ENCODE results near the gene RAB11FIP3. TPM values are rescaled to one million over a fixed set of nuclear protein-coding genes. Genes with fewer than 3 reads are reported as not detected.

RAB11FIP3 gene
- total RNA-seq, 1 donor from 2014 or later, result 5.2 TPM

DNA sequence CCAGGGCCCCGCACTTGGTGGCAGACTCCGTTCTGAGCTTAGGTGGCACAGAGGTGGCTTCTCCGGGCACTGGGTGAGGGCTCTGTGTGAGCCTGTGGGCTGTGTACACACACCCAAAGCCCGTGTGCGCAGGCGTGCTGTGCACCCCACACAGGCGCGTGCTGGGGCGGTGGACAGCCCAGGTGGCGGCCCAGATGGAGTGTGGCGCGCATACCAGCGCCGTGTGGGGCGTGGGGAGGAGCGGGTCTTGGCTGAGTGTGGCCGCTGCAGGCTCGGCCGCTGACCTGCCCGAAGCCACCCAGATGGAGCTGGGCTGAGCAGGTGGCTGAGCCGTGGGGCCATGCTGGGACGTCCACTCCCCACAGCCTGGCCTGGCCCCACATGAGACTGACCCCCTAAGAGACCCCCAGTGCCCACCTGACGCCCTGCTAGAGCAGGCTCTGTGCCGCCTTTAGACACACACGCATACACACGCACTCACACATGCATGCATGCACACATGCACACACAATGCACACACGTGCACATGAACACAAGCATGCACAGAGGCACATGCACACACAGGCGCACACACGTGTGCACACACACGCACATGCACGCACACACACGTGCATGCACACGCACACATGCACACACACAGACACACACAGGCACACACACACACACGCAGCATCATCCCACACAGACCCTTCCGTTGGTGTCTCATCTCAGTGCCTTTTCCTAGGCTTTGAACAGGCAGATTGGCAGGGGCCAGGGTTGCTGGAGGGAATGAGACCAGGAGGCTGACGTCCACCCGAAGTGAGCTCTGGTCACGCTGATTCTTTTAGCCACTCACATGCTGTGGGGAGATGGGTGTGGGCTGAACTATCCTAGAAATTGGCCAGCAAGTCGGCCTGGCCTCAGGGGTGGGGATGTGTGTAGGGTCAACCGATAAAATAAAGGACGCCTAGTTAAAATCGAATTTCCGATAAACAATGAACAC is 136.8 kb downstream of the RAB11FIP3 start:
- no peak overlapping the region for H3K9ac ChIP-seq (ENCODE audit: low read depth in 1 of 3, low read length in 3 of 3)
- no peak overlapping the region for H3K27ac ChIP-seq (ENCODE audit: low read depth, low read length)
- no peaks in the 10 kb centered on the region for H3K9me3 ChIP-seq (ENCODE audit: control insufficient read depth in 3 of 3, low read length in 3 of 3)
- peaks cover 10 to 15% (median 11%) of the 10 kb centered on the region in 3 donors for H3K4me1 ChIP-seq (ENCODE audit: control insufficient read depth in 3 of 3, insufficient read depth in 3 of 3, low read length in 3 of 3)
- peaks cover 39 to 43% (median 43%) of the 10 kb centered on the region in 3 donors for H3K27me3 ChIP-seq (ENCODE audit: control insufficient read depth in 3 of 3, insufficient read depth in 3 of 3, low read length in 3 of 3)
- H3K36me3 ChIP-seq (ENCODE audit: control insufficient read depth in 3 of 3, insufficient read depth in 3 of 3, low read length in 3 of 3), result no peaks in the 10 kb centered on the region
- H3K4me3 ChIP-seq (ENCODE audit: low read length in 3 of 3), result no peak overlapping the region

DNA sequence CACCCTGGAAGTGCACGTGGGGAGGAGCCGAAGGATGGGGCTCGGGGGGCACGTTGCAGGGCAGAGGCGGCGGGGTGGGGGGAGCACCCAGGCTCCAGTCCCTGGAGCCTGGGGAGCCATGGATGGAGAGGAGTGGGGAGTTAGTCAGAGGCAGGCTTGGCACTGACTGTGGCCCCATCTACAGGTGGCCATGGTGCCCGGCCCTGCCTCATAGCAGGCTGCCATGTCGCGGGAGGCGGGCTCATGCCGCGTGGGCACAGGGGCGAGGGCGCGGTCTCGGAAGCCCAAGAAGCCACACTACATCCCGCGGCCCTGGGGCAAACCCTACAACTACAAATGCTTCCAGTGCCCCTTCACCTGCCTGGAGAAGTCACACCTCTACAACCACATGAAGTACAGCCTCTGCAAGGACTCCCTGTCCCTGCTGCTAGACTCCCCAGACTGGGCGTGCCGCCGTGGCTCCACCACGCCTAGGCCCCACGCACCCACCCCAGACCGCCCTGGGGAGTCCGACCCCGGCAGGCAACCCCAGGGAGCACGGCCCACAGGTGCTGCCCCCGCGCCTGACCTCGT is 137.7 kb downstream of the RAB11FIP3 start:
- H3K4me3 ChIP-seq (ENCODE audit: low read length in 3 of 3), result no peak overlapping the region
- H3K9ac ChIP-seq (ENCODE audit: low read depth in 1 of 3, low read length in 3 of 3), result no peak overlapping the region
- no peak overlapping the region for H3K27ac ChIP-seq (ENCODE audit: low read depth, low read length)
- no peaks in the 10 kb centered on the region for H3K36me3 ChIP-seq (ENCODE audit: control insufficient read depth in 3 of 3, insufficient read depth in 3 of 3, low read length in 3 of 3)
- no peaks in the 10 kb centered on the region for H3K9me3 ChIP-seq (ENCODE audit: control insufficient read depth in 3 of 3, low read length in 3 of 3)
- peaks cover 36 to 39% (median 38%) of the 10 kb centered on the region in 3 donors for H3K27me3 ChIP-seq (ENCODE audit: control insufficient read depth in 3 of 3, insufficient read depth in 3 of 3, low read length in 3 of 3)
- peaks cover 13 to 19% (median 16%) of the 10 kb centered on the region in 3 donors for H3K4me1 ChIP-seq (ENCODE audit: control insufficient read depth in 3 of 3, insufficient read depth in 3 of 3, low read length in 3 of 3)

DNA sequence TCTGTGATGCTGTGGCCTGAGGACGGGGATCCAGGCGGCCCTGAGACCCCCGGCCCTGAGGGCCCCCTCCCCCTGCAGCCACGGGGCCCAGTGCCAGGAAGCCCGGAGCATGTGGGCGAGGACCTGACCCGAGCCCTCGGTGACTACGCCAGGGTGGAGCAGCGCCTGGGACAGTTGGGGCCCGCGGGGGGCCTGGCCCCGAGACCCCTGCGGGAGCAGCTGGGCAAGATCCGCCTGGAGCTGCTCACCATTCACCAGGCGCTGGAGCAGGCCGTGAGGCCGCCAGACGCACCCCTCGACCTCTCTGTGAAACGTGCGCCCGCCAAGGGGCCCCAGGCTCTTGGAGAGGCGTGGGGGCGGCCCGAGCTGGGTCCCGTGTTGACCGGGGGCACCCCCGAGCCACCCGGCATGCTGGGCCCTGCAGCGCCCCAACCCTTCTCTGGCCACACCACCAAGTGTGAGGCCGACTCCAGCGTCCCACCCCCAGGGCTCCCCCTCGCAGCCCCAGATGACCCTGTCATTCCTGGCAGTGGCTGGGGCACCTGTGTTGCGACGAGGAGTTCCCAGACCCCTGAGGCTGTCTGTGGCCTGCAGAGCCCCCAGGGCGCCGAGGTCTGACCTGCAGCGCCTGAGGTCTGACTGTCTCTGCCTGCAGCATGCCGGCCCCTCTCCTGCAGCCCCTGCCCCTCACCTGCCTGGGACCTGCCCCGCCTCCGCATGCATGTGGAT is 139.4 kb downstream of the RAB11FIP3 start:
- Histone ChIP-seq H3K27me3 (ENCODE audit: control insufficient read depth in 3 of 3, insufficient read depth in 3 of 3, low read length in 3 of 3) (peaks cover 20 to 23% (median 22%) of the 10 kb centered on the region in 3 donors), H3K27ac (ENCODE audit: low read depth, low read length) (no peak overlapping the region), H3K4me3 (ENCODE audit: low read length in 3 of 3) (no peak overlapping the region), H3K9ac (ENCODE audit: low read depth in 1 of 3, low read length in 3 of 3) (no peak overlapping the region), H3K36me3 (ENCODE audit: control insufficient read depth in 3 of 3, insufficient read depth in 3 of 3, low read length in 3 of 3) (no peaks in the 10 kb centered on the region), H3K4me1 (ENCODE audit: control insufficient read depth in 3 of 3, insufficient read depth in 3 of 3, low read length in 3 of 3) (peaks cover 20 to 27% (median 23%) of the 10 kb centered on the region in 3 donors), H3K9me3 (ENCODE audit: control insufficient read depth in 3 of 3, low read length in 3 of 3) (no peaks in the 10 kb centered on the region)

DNA sequence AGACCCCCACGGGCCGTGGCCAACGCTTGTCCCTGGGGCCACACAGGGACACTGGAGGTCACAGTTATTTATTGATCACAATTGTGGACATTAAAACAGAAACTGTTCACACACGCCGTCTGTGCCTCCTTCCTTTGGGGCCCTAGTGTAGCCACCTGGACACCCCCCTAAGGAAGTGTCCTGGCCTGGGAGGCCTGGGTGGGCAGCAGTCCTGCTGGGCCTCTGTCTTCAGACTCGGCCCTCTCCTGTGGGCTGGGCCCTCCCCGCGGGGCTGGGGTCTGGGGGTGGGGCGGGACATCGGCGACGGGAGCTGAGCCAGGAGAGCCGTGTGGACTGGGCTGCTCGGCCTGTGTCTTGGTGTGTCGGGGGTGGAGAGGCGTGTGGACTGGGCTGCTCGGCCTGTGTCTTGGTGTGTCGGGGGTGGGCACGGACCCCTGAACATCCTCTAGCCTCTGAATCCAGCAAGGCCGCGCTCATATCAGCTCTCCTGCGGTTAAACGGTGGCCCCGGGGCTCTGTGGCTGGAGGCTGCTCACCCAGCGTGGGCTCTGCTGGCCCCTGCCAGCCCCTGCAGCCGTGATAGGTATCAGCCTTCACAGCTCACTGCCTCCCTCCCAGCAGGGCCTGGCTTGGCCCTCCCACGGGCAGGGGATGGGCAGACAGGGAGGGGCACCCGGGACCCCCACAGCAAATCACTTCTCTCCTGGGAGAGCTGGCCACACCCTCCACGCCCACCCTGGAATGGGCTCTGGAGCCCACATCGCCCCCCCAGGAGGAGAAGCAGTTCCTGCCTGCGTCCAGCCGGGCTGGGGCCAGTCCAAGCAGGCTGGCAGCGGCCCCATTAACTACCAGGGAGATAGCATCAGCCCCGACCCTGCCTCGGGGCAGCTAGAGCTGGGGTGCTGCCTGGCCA is 140.2 kb downstream of the RAB11FIP3 start:
- H3K36me3 ChIP-seq (ENCODE audit: control insufficient read depth in 3 of 3, insufficient read depth in 3 of 3, low read length in 3 of 3), result no peaks in the 10 kb centered on the region
- H3K27me3 ChIP-seq (ENCODE audit: control insufficient read depth in 3 of 3, insufficient read depth in 3 of 3, low read length in 3 of 3), result peaks cover 20 to 22% (median 21%) of the 10 kb centered on the region in 3 donors
- no peaks in the 10 kb centered on the region for H3K9me3 ChIP-seq (ENCODE audit: control insufficient read depth in 3 of 3, low read length in 3 of 3)
- H3K9ac ChIP-seq (ENCODE audit: low read depth in 1 of 3, low read length in 3 of 3), result no peak overlapping the region
- H3K27ac ChIP-seq (ENCODE audit: low read depth, low read length), result no peak overlapping the region
- no peak overlapping the region for H3K4me3 ChIP-seq (ENCODE audit: low read length in 3 of 3)
- H3K4me1 ChIP-seq (ENCODE audit: control insufficient read depth in 3 of 3, insufficient read depth in 3 of 3, low read length in 3 of 3), result peaks cover 22 to 28% (median 25%) of the 10 kb centered on the region in 3 donors

DNA sequence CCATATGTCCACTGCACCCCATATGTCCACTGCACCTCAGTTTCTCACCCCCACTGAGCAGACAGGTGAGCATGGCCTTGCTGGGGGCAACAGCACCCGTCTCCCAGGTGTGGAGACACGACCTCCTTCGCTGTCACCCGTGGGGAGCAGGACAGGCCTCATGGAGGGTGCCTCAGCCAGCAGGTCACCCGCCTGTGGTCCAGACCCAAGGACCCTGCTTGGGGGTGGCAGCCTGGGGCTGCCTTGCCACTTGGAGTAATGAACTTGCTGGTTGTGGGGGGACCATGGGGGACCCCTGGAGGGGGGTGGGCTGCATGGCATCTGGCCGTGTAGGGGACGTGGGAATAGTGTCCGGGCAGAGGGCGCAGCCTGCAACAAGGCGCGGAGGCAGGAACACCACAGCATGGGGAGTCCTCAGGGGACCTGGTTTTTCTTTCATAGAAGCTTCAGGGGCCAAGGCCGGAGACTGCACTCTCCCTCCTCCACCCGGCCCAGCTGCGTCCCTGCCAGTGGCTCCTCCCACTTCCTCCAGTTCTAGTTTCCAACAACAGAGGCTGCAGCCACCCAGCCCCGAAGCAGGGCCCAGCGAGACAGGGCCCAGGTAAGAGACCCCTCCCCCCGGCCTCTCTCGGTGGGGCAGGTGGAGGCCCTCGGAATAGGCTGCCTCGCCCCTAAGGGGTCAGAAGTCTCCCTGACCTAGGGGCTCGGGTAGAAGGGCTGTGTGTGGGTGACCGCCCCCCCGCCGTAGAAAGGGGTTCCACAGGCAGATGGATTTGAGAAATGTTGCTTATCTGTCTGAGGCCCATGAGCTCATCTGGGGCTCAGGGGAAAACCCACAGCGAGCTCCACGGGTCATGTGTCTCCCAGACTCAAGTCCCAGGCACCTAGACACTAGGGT is 141.3 kb downstream of the RAB11FIP3 start, which contains the start of gene NHLRC4:
NHLRC4 (plus strand) TSS at position 531 of the 898 bp plus-strand sequence. CDS start 1,043 bp downstream, outside the sequence.
- Histone ChIP-seq H3K9ac (ENCODE audit: low read depth in 1 of 3, low read length in 3 of 3) (peak within 1 kb of the TSS in 2 of 3 donors; percentile 20 to 50), H3K4me1 (ENCODE audit: control insufficient read depth in 3 of 3, insufficient read depth in 3 of 3, low read length in 3 of 3) (peaks cover 25 to 38% (median 35%) of the 10 kb centered on the region in 3 donors), H3K27ac (ENCODE audit: low read depth, low read length) (no peak within 1 kb of the TSS), H3K27me3 (ENCODE audit: control insufficient read depth in 3 of 3, insufficient read depth in 3 of 3, low read length in 3 of 3) (peaks cover 11% of the 10 kb centered on the region in 3 donors), H3K9me3 (ENCODE audit: control insufficient read depth in 3 of 3, low read length in 3 of 3) (no peaks in the 10 kb centered on the region), H3K36me3 (ENCODE audit: control insufficient read depth in 3 of 3, insufficient read depth in 3 of 3, low read length in 3 of 3) (no peaks in the 10 kb centered on the region), H3K4me3 (ENCODE audit: low read length in 3 of 3) (peak within 1 kb of the TSS in 2 of 3 donors; percentile 27 to 51)

DNA sequence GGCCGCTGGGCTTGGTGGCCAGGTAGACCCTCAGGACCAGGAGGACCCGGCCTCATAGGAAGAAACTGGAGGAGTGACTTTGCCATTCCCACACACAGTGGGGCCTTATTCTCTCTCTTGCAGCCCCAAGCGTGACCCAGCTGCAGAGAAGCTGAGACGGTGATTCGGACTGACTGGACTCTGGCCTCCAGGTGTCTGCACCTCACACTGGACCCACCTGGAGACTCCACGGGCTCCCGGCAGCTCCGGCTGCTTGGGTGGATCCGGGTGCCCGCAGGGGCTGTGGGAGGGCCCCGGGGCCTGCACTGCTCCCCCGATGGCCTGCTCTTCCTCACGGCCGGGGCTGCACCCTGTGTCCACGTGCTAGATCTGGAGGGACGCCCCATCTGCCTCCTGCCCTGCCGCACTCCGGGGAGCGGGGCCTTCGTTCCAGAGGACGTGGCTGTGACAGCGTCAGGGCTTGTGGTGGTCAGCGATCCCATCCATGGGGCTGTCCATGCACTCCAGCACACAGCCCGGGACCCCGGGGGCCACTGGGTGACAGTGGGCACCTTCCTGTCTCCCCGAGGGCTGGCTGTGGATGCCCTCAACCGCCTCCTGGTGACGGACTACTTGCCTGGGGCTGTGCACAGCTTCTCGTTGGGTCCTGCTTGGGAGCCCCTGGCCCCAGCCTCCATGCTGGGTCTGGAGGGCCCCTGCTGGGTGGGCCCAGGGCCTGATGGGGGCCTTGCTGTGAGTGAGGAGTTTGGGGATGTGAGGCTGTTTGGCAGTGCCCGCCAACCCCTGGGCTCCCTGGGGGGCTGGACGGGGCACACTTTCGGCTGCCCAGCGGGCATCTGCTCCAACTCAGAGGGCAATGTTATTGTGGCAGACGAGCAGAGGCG is 142.2 kb downstream of the RAB11FIP3 start:
- H3K36me3 ChIP-seq (ENCODE audit: control insufficient read depth in 3 of 3, insufficient read depth in 3 of 3, low read length in 3 of 3), result no peaks in the 10 kb centered on the region
- peaks cover 2% of the 10 kb centered on the region in 3 donors for H3K27me3 ChIP-seq (ENCODE audit: control insufficient read depth in 3 of 3, insufficient read depth in 3 of 3, low read length in 3 of 3)
- H3K27ac ChIP-seq (ENCODE audit: low read depth, low read length), result no peak overlapping the region
- peaks cover 25 to 38% (median 35%) of the 10 kb centered on the region in 3 donors for H3K4me1 ChIP-seq (ENCODE audit: control insufficient read depth in 3 of 3, insufficient read depth in 3 of 3, low read length in 3 of 3)
- peak overlapping the region in 2 of 3 donors; percentile 27 to 51 for H3K4me3 ChIP-seq (ENCODE audit: low read length in 3 of 3)
- no peaks in the 10 kb centered on the region for H3K9me3 ChIP-seq (ENCODE audit: control insufficient read depth in 3 of 3, low read length in 3 of 3)
- peak overlapping the region in 1 of 3 donors; percentile 20 for H3K9ac ChIP-seq (ENCODE audit: low read depth in 1 of 3, low read length in 3 of 3)

DNA sequence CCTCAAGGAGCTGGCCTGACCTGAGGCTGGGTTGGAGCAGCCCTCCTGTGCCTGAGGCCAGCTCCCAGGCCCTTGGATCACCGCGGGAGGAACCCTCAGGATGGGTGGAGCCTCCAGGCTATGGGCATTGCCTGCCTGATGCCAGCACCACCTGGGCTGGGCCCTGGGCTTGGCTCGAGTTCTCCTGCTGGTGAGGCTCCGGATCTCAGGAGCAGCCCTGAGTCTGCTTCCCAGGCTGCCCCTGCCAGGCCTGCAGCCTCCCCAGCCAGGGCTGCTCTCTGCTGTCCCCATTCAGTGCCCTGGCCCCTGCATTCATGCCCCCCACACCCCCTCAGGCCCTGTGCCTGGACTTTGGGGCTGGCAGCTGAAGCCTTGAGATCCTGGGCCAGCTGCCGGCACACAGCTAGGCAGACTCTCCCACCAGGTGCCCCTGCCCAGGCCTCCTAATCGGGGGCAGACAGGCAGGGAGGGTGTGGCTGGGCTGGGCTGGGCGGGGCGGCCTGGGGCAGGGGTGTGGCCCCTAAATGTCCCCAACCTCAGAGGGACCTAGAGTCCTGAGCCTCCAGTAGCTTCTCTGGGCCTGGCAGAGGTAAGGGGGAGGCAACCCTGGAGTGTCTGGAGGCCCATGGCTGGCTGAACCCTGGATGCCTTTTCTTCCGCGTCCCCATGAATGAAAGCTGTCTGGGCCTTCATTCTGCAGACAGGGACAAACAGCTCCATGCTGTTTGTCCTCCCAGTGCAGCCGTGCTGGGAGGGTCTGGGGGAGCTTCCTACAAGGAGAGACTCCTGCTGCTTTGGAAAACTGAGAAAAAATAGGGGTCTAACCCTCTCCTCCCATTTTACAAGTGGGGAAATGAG is 143.2 kb downstream of the RAB11FIP3 start:
- Histone ChIP-seq H3K27me3 (ENCODE audit: control insufficient read depth in 3 of 3, insufficient read depth in 3 of 3, low read length in 3 of 3) (no peaks in the 10 kb centered on the region), H3K4me3 (ENCODE audit: low read length in 3 of 3) (peak overlapping the region in 2 of 3 donors; percentile 72 to 78), H3K9ac (ENCODE audit: low read depth in 1 of 3, low read length in 3 of 3) (peak overlapping the region; percentile 79 to 86 (median 82)), H3K9me3 (ENCODE audit: control insufficient read depth in 3 of 3, low read length in 3 of 3) (no peaks in the 10 kb centered on the region), H3K27ac (ENCODE audit: low read depth, low read length) (peak overlapping the region; percentile 56), H3K36me3 (ENCODE audit: control insufficient read depth in 3 of 3, insufficient read depth in 3 of 3, low read length in 3 of 3) (no peaks in the 10 kb centered on the region), H3K4me1 (ENCODE audit: control insufficient read depth in 3 of 3, insufficient read depth in 3 of 3, low read length in 3 of 3) (peaks cover 25 to 38% (median 35%) of the 10 kb centered on the region in 3 donors)

All from skeletal muscle tissue (tissue), 4 donors.